KMS-11 (cell line): ENCODE data around the gene AFG3L2.

Experiments
- H2AFZ ChIP-seq: fragments of 200-600 bp; sonication (generic); 2 replicates; pipeline ENCODE4 v1.6.1; 2016; ENCODE audit warnings: antibody characterized with exemption, mixed run types, low read depth
- H3K27ac ChIP-seq: fragments of 200-600 bp; sonication (generic); 2 replicates; pipeline ENCODE4 v1.6.1; 2016; ENCODE audit warnings: mild to moderate bottlenecking, mixed run types
- H3K27me3 ChIP-seq: fragments of 200-600 bp; sonication (generic); 2 replicates; pipeline ENCODE4 v1.6.1; 2017; ENCODE audit warnings: mild to moderate bottlenecking, low read depth, mixed run types, moderate library complexity; ENCODE audit not compliant: insufficient read depth
- H3K36me3 ChIP-seq: fragments of 200-600 bp; sonication (generic); 2 replicates; pipeline ENCODE4 v1.6.1; 2017; ENCODE audit warnings: mild to moderate bottlenecking, mixed run types; ENCODE audit not compliant: insufficient read depth
- H3K4me1 ChIP-seq: fragments of 200-600 bp; sonication (generic); 2 replicates; pipeline ENCODE4 v1.6.1; 2016; ENCODE audit warnings: mild to moderate bottlenecking, low read depth, mixed run types; ENCODE audit not compliant: poor library complexity, severe bottlenecking
- H3K4me2 ChIP-seq: fragments of 200-600 bp; sonication (generic); 2 replicates; pipeline ENCODE4 v1.7.0; 2016; ENCODE audit warnings: mild to moderate bottlenecking, mixed run types
- H3K4me3 ChIP-seq: fragments of 200-600 bp; sonication (generic); IDR thresholded peaks from 2 replicates; pipeline ENCODE4 v1.6.1; 2017; ENCODE audit warnings: low read depth, low read length, mixed read lengths; ENCODE audit not compliant: insufficient read depth
- H3K79me2 ChIP-seq: fragments of 200-600 bp; sonication (generic); 2 replicates; pipeline ENCODE4 v1.6.1; 2016; ENCODE audit warnings: low read depth, mixed run types; ENCODE audit not compliant: insufficient read depth
- H3K9ac ChIP-seq: fragments of 200-600 bp; sonication (generic); 2 replicates; pipeline ENCODE4 v1.6.1; 2016; ENCODE audit warnings: mild to moderate bottlenecking, mixed run types
- H4K20me1 ChIP-seq: fragments of 200-600 bp; sonication (generic); 2 replicates; pipeline ENCODE4 v1.6.1; 2016; ENCODE audit warnings: mild to moderate bottlenecking, mixed run types; ENCODE audit not compliant: insufficient read depth
- TF ChIP-seq, protein P1 (sequence below): fragments of 200-600 bp; sonication (generic); conservative IDR thresholded peaks from 2 replicates; pipeline ENCODE4 v1.6.1; 2017; ENCODE audit warnings: low read depth, mild to moderate bottlenecking, antibody characterized with exemption, low read length, moderate library complexity, mixed read lengths

The AFG3L2 gene

DNA sequence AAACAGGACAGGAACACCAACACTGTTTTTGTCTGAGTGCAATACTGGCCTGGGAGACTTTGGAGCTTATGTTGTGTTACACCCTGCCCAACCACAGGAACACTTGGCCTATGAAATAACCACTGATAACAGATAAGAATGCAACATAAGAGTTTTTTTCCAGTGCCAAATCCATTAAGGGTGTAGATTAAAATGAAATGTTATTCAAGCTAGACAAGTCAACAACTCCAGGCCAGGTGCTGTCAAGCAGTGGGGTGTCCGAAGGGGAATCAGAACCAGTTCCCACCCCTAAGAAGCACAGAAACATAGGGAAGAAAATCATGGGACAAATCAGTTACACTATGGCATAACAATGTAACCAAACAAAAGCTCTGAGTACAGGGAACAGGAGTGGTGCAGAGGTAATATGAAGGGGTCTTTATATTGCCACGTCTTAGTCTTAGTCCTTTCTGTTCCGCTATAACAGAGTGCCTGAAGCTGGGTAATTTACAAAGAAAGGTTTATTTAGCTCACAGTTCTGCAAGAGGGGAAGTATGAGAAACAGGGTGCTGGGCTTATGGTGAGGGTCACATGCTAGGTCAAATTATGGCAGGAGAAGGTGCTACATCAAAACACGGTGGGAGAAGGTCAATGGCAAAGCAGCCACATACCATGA is 3.8 kb downstream of the AFG3L2 start:
- H3K27me3 ChIP-seq = no peaks in the 10 kb centered on the region
- H3K4me3 ChIP-seq = no peak overlapping the region
- peaks cover 20% of the 10 kb centered on the region for H3K4me1 ChIP-seq
- H3K27ac ChIP-seq = no peak overlapping the region
- peaks cover 75% of the 10 kb centered on the region for H3K79me2 ChIP-seq
- no peak overlapping the region for H3K9ac ChIP-seq
- H2AFZ ChIP-seq = no peak overlapping the region
- TF ChIP-seq, protein P1, sequence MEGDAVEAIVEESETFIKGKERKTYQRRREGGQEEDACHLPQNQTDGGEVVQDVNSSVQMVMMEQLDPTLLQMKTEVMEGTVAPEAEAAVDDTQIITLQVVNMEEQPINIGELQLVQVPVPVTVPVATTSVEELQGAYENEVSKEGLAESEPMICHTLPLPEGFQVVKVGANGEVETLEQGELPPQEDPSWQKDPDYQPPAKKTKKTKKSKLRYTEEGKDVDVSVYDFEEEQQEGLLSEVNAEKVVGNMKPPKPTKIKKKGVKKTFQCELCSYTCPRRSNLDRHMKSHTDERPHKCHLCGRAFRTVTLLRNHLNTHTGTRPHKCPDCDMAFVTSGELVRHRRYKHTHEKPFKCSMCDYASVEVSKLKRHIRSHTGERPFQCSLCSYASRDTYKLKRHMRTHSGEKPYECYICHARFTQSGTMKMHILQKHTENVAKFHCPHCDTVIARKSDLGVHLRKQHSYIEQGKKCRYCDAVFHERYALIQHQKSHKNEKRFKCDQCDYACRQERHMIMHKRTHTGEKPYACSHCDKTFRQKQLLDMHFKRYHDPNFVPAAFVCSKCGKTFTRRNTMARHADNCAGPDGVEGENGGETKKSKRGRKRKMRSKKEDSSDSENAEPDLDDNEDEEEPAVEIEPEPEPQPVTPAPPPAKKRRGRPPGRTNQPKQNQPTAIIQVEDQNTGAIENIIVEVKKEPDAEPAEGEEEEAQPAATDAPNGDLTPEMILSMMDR = no peak
- no peaks in the 10 kb centered on the region for H3K36me3 ChIP-seq
- no peaks in the 10 kb centered on the region; the same call in 1 of the 2 replicates for H4K20me1 ChIP-seq
- H3K4me2 ChIP-seq = no peak overlapping the region

DNA sequence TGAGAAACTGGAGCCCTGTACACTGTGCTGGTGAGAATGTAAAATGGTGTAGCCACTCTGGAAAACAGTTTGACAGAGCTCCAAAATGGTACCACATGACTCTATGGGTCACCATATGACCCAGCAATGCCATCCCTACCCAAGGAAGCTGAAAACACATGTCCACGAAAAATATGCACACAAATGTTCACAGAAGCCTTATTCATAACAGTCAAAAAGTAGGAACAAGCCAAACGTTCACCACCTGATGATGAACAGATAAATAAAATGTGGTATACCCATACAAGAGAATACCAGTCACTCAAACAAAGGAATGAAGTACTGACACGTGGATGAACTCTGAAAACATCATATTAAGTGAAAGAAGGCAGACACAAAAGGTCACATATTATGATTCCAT is 4.6 kb downstream of the AFG3L2 start:
- Histone ChIP-seq H3K4me3 (no peak overlapping the region), H3K4me2 (no peak overlapping the region), H3K27me3 (no peaks in the 10 kb centered on the region), H4K20me1 (no peaks in the 10 kb centered on the region; the same call in 1 of the 2 replicates), H3K9ac (no peak overlapping the region), H3K36me3 (no peaks in the 10 kb centered on the region), H3K79me2 (peaks cover 75% of the 10 kb centered on the region), H3K27ac (no peak overlapping the region), H3K4me1 (peaks cover 20% of the 10 kb centered on the region), H2AFZ (no peak overlapping the region)
- TF ChIP-seq, protein P1 = no peak

GRCh38 chr18:12371590-12371989 is 5.4 kb downstream of the AFG3L2 start:
- Histone ChIP-seq H3K27ac (no peak overlapping the region), H3K79me2 (peaks cover 75% of the 10 kb centered on the region), H3K36me3 (no peaks in the 10 kb centered on the region; the same call in 1 of the 2 replicates), H3K4me2 (no peak overlapping the region), H3K27me3 (no peaks in the 10 kb centered on the region), H3K4me3 (no peak overlapping the region), H3K4me1 (peaks cover 20% of the 10 kb centered on the region), H3K9ac (no peak overlapping the region), H4K20me1 (no peaks in the 10 kb centered on the region; the same call in 1 of the 2 replicates), H2AFZ (no peak overlapping the region)
- TF ChIP-seq, protein P1 = no peak

DNA sequence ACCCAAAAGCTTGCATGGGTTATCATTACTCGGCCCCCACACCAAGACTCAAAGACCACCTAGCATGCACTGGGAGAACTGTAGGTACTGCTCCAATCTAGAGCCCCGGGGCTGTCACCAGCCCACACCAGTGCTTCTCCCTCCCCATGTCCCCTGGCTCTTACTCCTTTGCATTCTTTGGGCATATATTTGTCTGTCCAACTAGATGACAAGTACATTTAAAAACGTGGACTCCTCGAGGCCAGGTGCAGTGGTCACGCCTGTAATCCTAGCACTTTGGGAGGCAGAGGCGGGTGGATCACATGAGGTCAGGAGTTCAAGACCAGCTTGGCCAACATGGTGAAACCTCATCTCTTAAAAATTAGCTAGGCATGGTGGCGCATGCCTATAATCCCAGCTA is 7.8 kb downstream of the AFG3L2 start:
- H3K27ac ChIP-seq = no peak overlapping the region
- no peak overlapping the region for H3K4me3 ChIP-seq
- H3K4me2 ChIP-seq = no peak overlapping the region
- H3K9ac ChIP-seq = no peak overlapping the region
- H3K4me1 ChIP-seq = peaks cover 16% of the 10 kb centered on the region
- H3K36me3 ChIP-seq = peaks cover 4% of the 10 kb centered on the region; the same call in 1 of the 2 replicates
- no peak overlapping the region for H2AFZ ChIP-seq
- H4K20me1 ChIP-seq = no peaks in the 10 kb centered on the region; the same call in 1 of the 2 replicates
- no peaks in the 10 kb centered on the region for H3K27me3 ChIP-seq
- TF ChIP-seq, protein P1 = no peak
- H3K79me2 ChIP-seq = peaks cover 51% of the 10 kb centered on the region
